ENCODE data around the gene CD2BP2.

The CD2BP2 gene

GRCh38 chr16:30378236-30379157 is 23.4 kb upstream of the CD2BP2 start:
- DNase-seq, result peak; percentile 96

GRCh38 chr16:30377812-30378235 is 22.7 kb upstream of the CD2BP2 start:
- DNase-seq, result peak; percentile 83

GRCh38 chr16:30377050-30377811 is 22.1 kb upstream of the CD2BP2 start:
- DNase-seq, result no peak

- no peak for DNase-seq
These were observed 21.4 kb upstream of the CD2BP2 start for GRCh38 chr16:30376461-30376902.

- DNase-seq, result no peak
These were observed 20.8 kb upstream of the CD2BP2 start for GRCh38 chr16:30375864-30376263.

GRCh38 chr16:30374538-30374937 is 19.4 kb upstream of the CD2BP2 start, which contains the start of gene MYL11:
MYL11 (plus strand) TSS chr16:30374802; CDS start chr16:30374858, 56 bp downstream.
- no peak for DNase-seq

- DNase-seq, result no peak
These were observed 17.6 kb upstream of the CD2BP2 start for GRCh38 chr16:30372725-30373124.

- no peak for DNase-seq
These were observed 17.1 kb upstream of the CD2BP2 start for GRCh38 chr16:30372038-30372712.

- no peak for DNase-seq
These were observed 16.2 kb upstream of the CD2BP2 start for GRCh38 chr16:30371248-30371816.

- peak; percentile 96 for DNase-seq
These were observed 15.5 kb upstream of the CD2BP2 start, which contains the start of gene TBC1D10B for GRCh38 chr16:30370456-30371247. TBC1D10B (minus strand) TSS chr16:30370494; CDS start chr16:30370183, 311 bp downstream.

GRCh38 chr16:30369938-30370455 is 14.9 kb upstream of the CD2BP2 start:
- no peak for DNase-seq

- DNase-seq, result no peak
These were observed 14.2 kb upstream of the CD2BP2 start for GRCh38 chr16:30369091-30369937.

- DNase-seq, result no peak
These were observed 13.6 kb upstream of the CD2BP2 start for GRCh38 chr16:30368792-30369090.

GRCh38 chr16:30368122-30368791 is 13.1 kb upstream of the CD2BP2 start:
- no peak for DNase-seq

GRCh38 chr16:30367349-30368009 is 12.4 kb upstream of the CD2BP2 start:
- DNase-seq, result no peak

GRCh38 chr16:30366511-30366910 is 11.4 kb upstream of the CD2BP2 start:
- no peak for DNase-seq

- no peak for DNase-seq
These were observed 10.1 kb upstream of the CD2BP2 start for GRCh38 chr16:30365200-30365599.

GRCh38 chr16:30361180-30361579 is 6.1 kb upstream of the CD2BP2 start:
- DNase-seq, result no peak

- no peak for DNase-seq
These were observed 4.7 kb upstream of the CD2BP2 start for GRCh38 chr16:30359871-30360170.
